IMR-90 (cell line): ENCODE results near the gene PNPLA2. TPM values are rescaled to one million over a fixed set of nuclear protein-coding genes. Genes with fewer than 3 reads are reported as not detected.

Experiments used
- ATAC-seq: fragments of 200-7000 bp; cut with Tn5 transposase; 2 replicates; pipeline ENCODE4 v1.9.1; 2020; ENCODE audit warnings: low read depth, mild to moderate bottlenecking, moderate library complexity
- BruUV-seq: library from RNA; stranded (reverse); fragments of 400-500 nt; replicated peaks from 2 replicates; lab custom pipeline; 2021; lab: Mats Ljungman, UMichigan
- CTCF ChIA-PET: fragments of 300-600 bp; formaldehyde crosslinking; extraction: SDS; loops from one replicate; lab custom pipeline; 2021; ENCODE audit warnings: antibody characterized with exemption; lab: Yijun Ruan, JAX
- POLR2A ChIA-PET: fragments of 300-600 bp; sonication (Branson Sonifier 250); formaldehyde crosslinking; loops from one replicate; lab custom pipeline; 2022; ENCODE audit warnings: antibody characterized with exemption; ENCODE audit not compliant: unreplicated experiment; lab: Charles Lee
- DNase-seq: peaks from one replicate; pipeline ENCODE4 v3.0.0; 2013
- H2AFZ ChIP-seq: replicated peaks from 2 replicates; pipeline ENCODE3; 2013; ENCODE audit warnings: low read length, mild to moderate bottlenecking; ENCODE audit not compliant: poor library complexity
- H2AK5ac ChIP-seq: 2 replicates; pipeline ENCODE4 v1.6.1; 2013; ENCODE audit warnings: low read depth, low read length, inconsistent platforms
- H2AK9ac ChIP-seq: replicated peaks from 2 replicates; pipeline ENCODE3; 2013; ENCODE audit warnings: mild to moderate bottlenecking, low read depth, low read length, moderate library complexity; ENCODE audit not compliant: poor library complexity
- H2BK120ac ChIP-seq: 2 replicates; pipeline ENCODE4 v1.6.1; 2013; ENCODE audit warnings: low read depth, low read length, inconsistent platforms
- H2BK15ac ChIP-seq: 3 replicates; pipeline ENCODE4 v1.6.1; 2013; ENCODE audit warnings: low read depth, low read length, inconsistent platforms
- H2BK20ac ChIP-seq: 2 replicates; pipeline ENCODE4 v1.6.1; 2013; ENCODE audit warnings: low read depth, mild to moderate bottlenecking, inconsistent platforms, low read length, moderate library complexity
- H2BK5ac ChIP-seq: 2 replicates; pipeline ENCODE4 v1.6.1; 2013; ENCODE audit warnings: mild to moderate bottlenecking, low read depth, low read length, inconsistent platforms; ENCODE audit not compliant: poor library complexity, severe bottlenecking
- H3K14ac ChIP-seq: replicated peaks from 2 replicates; pipeline ENCODE4 v1.6.1; 2013; ENCODE audit warnings: low read depth, low read length, inconsistent platforms
- H3K18ac ChIP-seq: 2 replicates; pipeline ENCODE4 v1.6.1; 2013; ENCODE audit warnings: low read depth, low read length, control low read depth
- H3K23ac ChIP-seq: 2 replicates; pipeline ENCODE4 v1.6.1; 2013; ENCODE audit warnings: low read depth, low read length, inconsistent platforms
- H3K27ac ChIP-seq: 2 replicates; pipeline ENCODE4 v1.5.1; 2013; ENCODE audit warnings: mild to moderate bottlenecking, control low read depth, low read length; ENCODE audit not compliant: insufficient read depth
- H3K27me3 ChIP-seq: 2 replicates; pipeline ENCODE4 v1.6.1; 2013; ENCODE audit warnings: low read length; ENCODE audit not compliant: control insufficient read depth, insufficient read depth
- H3K36me3 ChIP-seq: 2 replicates; pipeline ENCODE4 v1.6.1; 2013; ENCODE audit warnings: low read length, mixed read lengths; ENCODE audit not compliant: control insufficient read depth, insufficient read depth
- H3K4ac ChIP-seq: 2 replicates; pipeline ENCODE4 v1.6.1; 2013; ENCODE audit warnings: low read depth, low read length, inconsistent platforms
- H3K4me1 ChIP-seq: 2 replicates; pipeline ENCODE4 v1.6.1; 2013; ENCODE audit warnings: low read length, mixed read lengths; ENCODE audit not compliant: control insufficient read depth, insufficient read depth
- H3K4me2 ChIP-seq: 2 replicates; pipeline ENCODE4 v1.6.1; 2013; ENCODE audit warnings: low read depth, mild to moderate bottlenecking, control low read depth, low read length, moderate library complexity
- H3K4me3 ChIP-seq: 2 replicates; pipeline ENCODE4 v1.5.1; 2013; ENCODE audit warnings: low read depth, mild to moderate bottlenecking, control low read depth, low read length, moderate library complexity; ENCODE audit not compliant: insufficient read depth
- H3K56ac ChIP-seq: 2 replicates; pipeline ENCODE4 v1.6.1; 2013; ENCODE audit warnings: low read length, inconsistent platforms; ENCODE audit not compliant: insufficient read depth; ENCODE audit errors: extremely low read depth
- H3K79me1 ChIP-seq, 2 experiments: 2 replicates each; pipeline ENCODE4 v1.6.1; 2013; ENCODE audit warnings: low read length in 2 of 2, inconsistent platforms in 1 of 2, low read depth in 1 of 2
- H3K9ac ChIP-seq: 2 replicates; pipeline ENCODE4 v1.6.1; 2013; ENCODE audit warnings: low read depth, low read length, control low read depth
- H3K9me1 ChIP-seq: 2 replicates; pipeline ENCODE4 v1.6.1; 2013; ENCODE audit warnings: low read length, inconsistent platforms; ENCODE audit not compliant: insufficient read depth
- H3K9me3 ChIP-seq: 2 replicates; pipeline ENCODE4 v1.6.1; 2013; ENCODE audit warnings: low read length; ENCODE audit not compliant: control insufficient read depth, insufficient read depth
- H4K20me1 ChIP-seq: 2 replicates; pipeline ENCODE4 v1.6.1; 2013; ENCODE audit warnings: low read length, inconsistent platforms; ENCODE audit not compliant: insufficient read depth
- H4K5ac ChIP-seq: 2 replicates; pipeline ENCODE4 v1.6.1; 2013; ENCODE audit warnings: mild to moderate bottlenecking, low read depth, low read length, control low read depth
- H4K8ac ChIP-seq, 2 experiments: 2 replicates each; pipeline ENCODE4 v1.6.1; 2013; ENCODE audit warnings: low read depth in 2 of 2, low read length in 2 of 2, control low read depth in 1 of 2, inconsistent platforms in 1 of 2
- H4K91ac ChIP-seq: 2 replicates; pipeline ENCODE4 v1.6.1; 2013; ENCODE audit warnings: low read depth, low read length, inconsistent platforms; ENCODE audit not compliant: insufficient read depth
- BHLHE40 ChIP-seq: fragments of 150-350 bp; IDR thresholded peaks from 2 replicates; pipeline ENCODE4 v1.6.1; 2016; ENCODE audit warnings: mild to moderate bottlenecking, low read depth, low read length
- CEBPB ChIP-seq: IDR thresholded peaks from 2 replicates; pipeline ENCODE4 v1.6.1; 2012; ENCODE audit warnings: low read depth, low read length, improper control_type of control experiment
- CHD1 ChIP-seq: IDR thresholded peaks from 2 replicates; pipeline ENCODE4 v1.6.1; 2012; ENCODE audit warnings: low read depth, low read length, improper control_type of control experiment
- CTCF ChIP-seq: conservative IDR thresholded peaks from 2 replicates; pipeline ENCODE4 v1.5.1; 2012; ENCODE audit warnings: mild to moderate bottlenecking, low read depth, low read length, improper control_type of control experiment
- FOS ChIP-seq: fragments of 150-350 bp; IDR thresholded peaks from 2 replicates; pipeline ENCODE4 v1.6.1; 2016; ENCODE audit warnings: low read depth, low read length
- MAFK ChIP-seq: IDR thresholded peaks from 2 replicates; pipeline ENCODE4 v1.6.1; 2012; ENCODE audit warnings: low read depth, low read length, improper control_type of control experiment
- MAZ ChIP-seq: IDR thresholded peaks from 2 replicates; pipeline ENCODE4 v1.6.1; 2012; ENCODE audit warnings: low read depth, mild to moderate bottlenecking, low read length, improper control_type of control experiment, moderate library complexity, borderline replicate concordance
- MXI1 ChIP-seq: IDR thresholded peaks from 2 replicates; pipeline ENCODE4 v1.6.1; 2012; ENCODE audit warnings: low read depth, mild to moderate bottlenecking, low read length, moderate library complexity, borderline replicate concordance
- NFE2L2 ChIP-seq: fragments of 150-350 bp; IDR thresholded peaks from 2 replicates; pipeline ENCODE4 v1.6.1; 2016; ENCODE audit warnings: low read depth, mild to moderate bottlenecking, low read length
- POLR2A ChIP-seq: IDR thresholded peaks from 2 replicates; pipeline ENCODE4 v1.6.1; 2012; ENCODE audit warnings: mild to moderate bottlenecking, low read depth, low read length
- RCOR1 ChIP-seq: IDR thresholded peaks from 2 replicates; pipeline ENCODE4 v1.6.1; 2012; ENCODE audit warnings: mild to moderate bottlenecking, low read length, improper control_type of control experiment; ENCODE audit not compliant: insufficient replicate concordance
- RFX5 ChIP-seq: IDR thresholded peaks from 2 replicates; pipeline ENCODE4 v1.8.0; 2012; ENCODE audit warnings: low read depth, mild to moderate bottlenecking, low read length, moderate library complexity
- SMC3 ChIP-seq: fragments of 150-350 bp; IDR thresholded peaks from 2 replicates; pipeline ENCODE4 v1.6.1; 2016; ENCODE audit warnings: low read depth, mild to moderate bottlenecking, antibody characterized with exemption, low read length, moderate library complexity
- USF2 ChIP-seq: fragments of 150-350 bp; IDR thresholded peaks from 2 replicates; pipeline ENCODE4 v1.6.1; 2017; ENCODE audit warnings: mild to moderate bottlenecking, antibody characterized with exemption, low read length, low read depth
- WGBS, 2 experiments: methylation state at CpG; one replicate each; pipeline versions ENCODE4 v1.1.5 to v1.1.7; 2013; ENCODE audit warnings: missing lambda C conversion rate in 2 of 2; ENCODE audit not compliant: insufficient read length in 1 of 2; ENCODE audit errors: extremely low coverage in 2 of 2; 5-methylcytosine and 5-hydroxymethylcytosine counted together
- dilution Hi-C: fragments of 300-500 bp; cut with HindIII; formaldehyde crosslinking; loops from one replicate; pipeline ENCODE4 v1.14.3; 2018; ENCODE audit warnings: low sequenced_read_pairs; ENCODE audit not compliant: unreplicated experiment
- in situ Hi-C: fragments of 300-500 bp; cut with MboI; formaldehyde crosslinking; loops from 3 replicates; pipeline ENCODE4 v1.14.3; 2019; ENCODE audit warnings: low sequenced_read_pairs, inconsistent platforms, mixed read lengths
- intact Hi-C: fragments of 100-400 bp; cut with micrococcal nuclease; formaldehyde crosslinking; loops from 2 replicates; pipeline ENCODE4 v1.10.0; 2022
- polyA plus RNA-seq, 3 experiments: library from polyadenylated mRNA; depleted of rRNA; stranded (reverse); fragments of >200 nt; gene quantifications; 2 replicates each; pipeline ENCODE4 v1.2.3, GENCODE V29; 2012; ENCODE audit warnings: low replicate concordance in 1 of 3
- total RNA-seq: library from RNA; depleted of rRNA; stranded (reverse); fragments of >200 nt; gene quantifications from 2 replicates; pipeline ENCODE4 v1.2.3, GENCODE V29; 2012

The PNPLA2 gene
- total and polyA plus RNA-seq, 2 of the 4 experiments (the other 2 are of a cell fraction), result 7.0 to 94.3 TPM

- no peaks in the 10 kb centered on the region for H3K9me3 ChIP-seq
- in situ Hi-C loops, result no loop called here
- H3K4me1 ChIP-seq, result peaks cover 11% of the 10 kb centered on the region
- no peak overlapping the region for H4K8ac ChIP-seq
- no peak overlapping the region for H3K14ac ChIP-seq
- ChIA-PET POLR2A (no interaction called here), CTCF (no interaction called here)
- peaks cover 0 to 15% of the 10 kb centered on the region in 2 experiments; a peak in 2 of 4 replicates for H3K79me1 ChIP-seq
- peak overlapping the region; percentile 1 for H2AK9ac ChIP-seq
- no peak overlapping the region for H3K4me2 ChIP-seq
- dilution Hi-C loops, result no loop called here
- peaks cover 16% of the 10 kb centered on the region for H4K20me1 ChIP-seq
- H3K36me3 ChIP-seq, result 0 out of 2 replicates have a peak, but pooled peaks cover 2% of the 10 kb centered on the region
- H2BK20ac ChIP-seq, result no peak overlapping the region
- no peak overlapping the region for H3K27ac ChIP-seq
- no peak overlapping the region for H2BK15ac ChIP-seq
- no peak overlapping the region for H3K18ac ChIP-seq
- H3K27me3 ChIP-seq, result no peaks in the 10 kb centered on the region
- no peaks in the 10 kb centered on the region for H3K9me1 ChIP-seq
- no peak overlapping the region for H3K4ac ChIP-seq
- no peak overlapping the region for H4K5ac ChIP-seq
- H4K91ac ChIP-seq, result no peak overlapping the region
- H2AFZ ChIP-seq, result no peak overlapping the region
- intact Hi-C loops, result no loop called here
- no peak overlapping the region for H2BK120ac ChIP-seq
- DNase-seq, result no peak
- H3K56ac ChIP-seq, result no peak overlapping the region
- TF ChIP-seq CHD1, result no peak
- no peak for TF ChIP-seq MAZ
- TF ChIP-seq NFE2L2, result no peak
- no peak for TF ChIP-seq POLR2A
- no peak for TF ChIP-seq CEBPB
- no peak for TF ChIP-seq RFX5
- no peak for TF ChIP-seq MAFK
- no peak for TF ChIP-seq CTCF
- TF ChIP-seq SMC3, result no peak
- TF ChIP-seq MXI1, result no peak
- TF ChIP-seq FOS, result no peak
- no peak for TF ChIP-seq USF2
- no peak for TF ChIP-seq RCOR1
- no peak for TF ChIP-seq BHLHE40
- WGBS, 2 experiments, result 93% methylated on average over 10 of the region's 24 CpGs; no CpG with 5 or more reads in 1 of the 2 experiments
- H2BK5ac ChIP-seq, result no peak overlapping the region
- BruUV-seq, result no TSS peak
- no peak overlapping the region for H2AK5ac ChIP-seq
- H3K9ac ChIP-seq, result no peak overlapping the region
- no peak overlapping the region for H3K23ac ChIP-seq
- no peak overlapping the region for H3K4me3 ChIP-seq
- ATAC-seq, result no peak
These were observed 32.3 kb upstream of the PNPLA2 start for GRCh38 chr11:786235-787083.
